ENCODE data around the gene CFAP141. TPM values are rescaled to one million over a fixed set of nuclear protein-coding genes. Genes with fewer than 3 reads are reported as not detected.
"Not testable (repeated sequence)": the region's sequence is repeated elsewhere in the genome, so short reads cannot be mapped to it uniquely, and the experiment has no call there.

The CFAP141 gene
- total and polyA plus RNA-seq, 4 donors: 3.2 to 8.4 (median 4.6) TPM

DNA sequence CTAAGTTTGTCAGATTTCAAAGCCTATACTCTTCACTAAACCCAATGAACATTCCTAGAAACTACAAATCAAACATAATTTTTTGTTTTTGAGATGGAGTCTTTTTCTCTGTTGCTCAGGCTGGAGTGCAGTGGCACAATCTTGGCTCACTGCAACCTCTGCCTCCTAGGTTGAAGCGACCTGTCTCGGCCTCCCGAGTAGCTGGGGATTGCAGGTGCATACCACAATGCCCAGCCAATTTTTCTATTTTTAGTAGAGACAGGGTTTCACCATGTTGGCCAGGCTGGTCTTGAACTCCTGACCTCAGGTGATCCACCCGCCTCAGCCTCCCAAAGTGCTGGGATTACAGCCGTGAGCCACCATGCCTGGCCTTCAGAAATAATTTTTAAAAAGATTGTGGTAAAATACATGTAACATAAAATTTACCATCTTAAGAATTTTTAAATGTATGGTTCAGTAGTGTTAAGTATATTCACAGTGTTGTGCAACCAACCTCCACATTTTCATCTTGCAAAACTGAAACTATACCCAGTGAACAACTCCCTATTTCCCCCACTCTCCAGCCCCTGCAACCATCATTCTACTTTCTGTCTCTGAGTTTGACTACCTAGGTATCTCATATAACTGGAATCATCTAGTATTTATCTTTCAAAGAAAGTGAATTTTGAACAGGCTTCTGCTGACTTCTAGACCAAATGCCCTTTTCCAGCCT lies 2.7 kb upstream of the CFAP141 start:
- TF ChIP-seq, protein P1, sequence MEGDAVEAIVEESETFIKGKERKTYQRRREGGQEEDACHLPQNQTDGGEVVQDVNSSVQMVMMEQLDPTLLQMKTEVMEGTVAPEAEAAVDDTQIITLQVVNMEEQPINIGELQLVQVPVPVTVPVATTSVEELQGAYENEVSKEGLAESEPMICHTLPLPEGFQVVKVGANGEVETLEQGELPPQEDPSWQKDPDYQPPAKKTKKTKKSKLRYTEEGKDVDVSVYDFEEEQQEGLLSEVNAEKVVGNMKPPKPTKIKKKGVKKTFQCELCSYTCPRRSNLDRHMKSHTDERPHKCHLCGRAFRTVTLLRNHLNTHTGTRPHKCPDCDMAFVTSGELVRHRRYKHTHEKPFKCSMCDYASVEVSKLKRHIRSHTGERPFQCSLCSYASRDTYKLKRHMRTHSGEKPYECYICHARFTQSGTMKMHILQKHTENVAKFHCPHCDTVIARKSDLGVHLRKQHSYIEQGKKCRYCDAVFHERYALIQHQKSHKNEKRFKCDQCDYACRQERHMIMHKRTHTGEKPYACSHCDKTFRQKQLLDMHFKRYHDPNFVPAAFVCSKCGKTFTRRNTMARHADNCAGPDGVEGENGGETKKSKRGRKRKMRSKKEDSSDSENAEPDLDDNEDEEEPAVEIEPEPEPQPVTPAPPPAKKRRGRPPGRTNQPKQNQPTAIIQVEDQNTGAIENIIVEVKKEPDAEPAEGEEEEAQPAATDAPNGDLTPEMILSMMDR (IDR thresholded peaks at IDR 0.05; ENCODE audit: control extremely low read depth, extremely low read depth): no peak
- DNase-seq (no peak), ATAC-seq (ENCODE audit: insufficient read depth, low FRiP score) (no peak)
- H3K4me1 ChIP-seq (ENCODE audit: control insufficient read depth in 5 of 5, insufficient read depth in 5 of 5, low read length in 5 of 5): no peaks in the 10 kb centered on the region
- no peak overlapping the region for H3K9ac ChIP-seq (ENCODE audit: insufficient read depth in 1 of 2, low read length in 2 of 2)
- no peaks in the 10 kb centered on the region for H3K9me3 ChIP-seq (ENCODE audit: control insufficient read depth in 4 of 4, insufficient read depth in 3 of 4, low read length in 3 of 4)
- H3K27me3 ChIP-seq (ENCODE audit: control insufficient read depth in 3 of 3, insufficient read depth in 3 of 3, low read length in 2 of 3): no peaks in the 10 kb centered on the region
- 77 to 89% methylated on average over 5 of the region's 5 CpGs for WGBS, 2 donors
- no peak overlapping the region for H3K4me3 ChIP-seq
- H3K36me3 ChIP-seq (ENCODE audit: control insufficient read depth in 4 of 4, insufficient read depth in 4 of 4, low read length in 4 of 4): peaks cover 29 to 56% (median 36%) of the 10 kb centered on the region in 4 donors
- no peak overlapping the region for H3K27ac ChIP-seq (ENCODE audit: low read depth in 1 of 2, low read length in 1 of 2)

DNA sequence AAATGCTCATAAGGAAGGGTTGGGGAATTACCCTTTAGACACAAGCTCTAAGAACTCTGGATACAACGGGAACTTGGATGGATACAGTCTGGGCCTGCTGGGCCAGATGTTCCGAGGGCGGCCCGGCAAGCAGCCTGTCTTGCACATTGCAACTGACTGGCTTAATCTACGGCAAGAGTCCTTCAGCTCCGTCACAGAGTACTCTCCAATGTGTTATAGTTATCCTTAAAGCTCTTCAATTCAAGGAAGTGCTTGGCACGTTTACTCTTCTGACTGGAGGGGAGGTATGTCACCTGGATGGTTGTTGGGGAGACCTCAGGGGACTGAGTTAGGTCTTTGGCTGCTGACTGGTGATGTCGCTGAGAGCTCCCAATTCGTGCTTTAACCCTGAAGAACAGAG lies 1.1 kb upstream of the CFAP141 start:
- ATAC-seq (ENCODE audit: insufficient read depth, low FRiP score): no peak
- Histone ChIP-seq H3K27ac (ENCODE audit: low read depth in 1 of 2, low read length in 1 of 2) (no peak overlapping the region), H3K4me3 (no peak overlapping the region), H3K27me3 (ENCODE audit: control insufficient read depth in 3 of 3, insufficient read depth in 3 of 3, low read length in 2 of 3) (no peaks in the 10 kb centered on the region), H3K9ac (ENCODE audit: insufficient read depth in 1 of 2, low read length in 2 of 2) (no peak overlapping the region), H3K9me3 (ENCODE audit: control insufficient read depth in 4 of 4, insufficient read depth in 3 of 4, low read length in 3 of 4) (no peaks in the 10 kb centered on the region), H3K36me3 (ENCODE audit: control insufficient read depth in 4 of 4, insufficient read depth in 4 of 4, low read length in 4 of 4) (peaks cover 20 to 45% (median 26%) of the 10 kb centered on the region in 4 donors), H3K4me1 (ENCODE audit: control insufficient read depth in 5 of 5, insufficient read depth in 5 of 5, low read length in 5 of 5) (no peaks in the 10 kb centered on the region)
- 75 to 89% methylated on average over 9 of the region's 9 CpGs for WGBS, 2 donors
- peak in 1 of 3 donors; percentile 16 for DNase-seq
- TF ChIP-seq, protein P1 (IDR thresholded peaks at IDR 0.05; ENCODE audit: control extremely low read depth, extremely low read depth): no peak

DNA sequence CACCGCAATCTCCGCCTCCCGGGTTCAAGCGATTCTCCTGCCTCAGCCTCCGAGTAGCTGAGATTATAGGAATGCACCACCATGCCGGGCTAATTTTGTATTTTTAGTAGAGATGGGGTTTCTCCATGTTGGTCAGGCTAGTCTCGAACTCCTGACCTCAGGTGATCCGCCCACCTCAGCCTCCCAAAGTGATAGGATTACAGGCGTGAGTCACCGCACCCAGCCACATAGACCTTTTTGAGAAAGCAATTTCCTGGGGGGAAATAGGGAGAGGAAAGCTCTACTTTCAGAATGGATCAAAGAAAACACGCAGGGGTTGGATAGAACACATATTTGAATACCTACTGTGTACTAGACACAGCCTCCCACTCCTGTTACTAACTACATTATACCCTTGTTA lies 355 bp downstream of the CFAP141 start:
- not testable (repeated sequence) for H3K9me3 ChIP-seq (ENCODE audit: control insufficient read depth in 4 of 4, insufficient read depth in 3 of 4, low read length in 3 of 4); H3K9ac ChIP-seq (ENCODE audit: insufficient read depth in 1 of 2, low read length in 2 of 2); H3K27me3 ChIP-seq (ENCODE audit: control insufficient read depth in 3 of 3, insufficient read depth in 3 of 3, low read length in 2 of 3); H3K4me3 ChIP-seq; H3K27ac ChIP-seq (ENCODE audit: low read depth in 1 of 2, low read length in 1 of 2); H3K4me1 ChIP-seq (ENCODE audit: control insufficient read depth in 5 of 5, insufficient read depth in 5 of 5, low read length in 5 of 5); DNase-seq; ATAC-seq (ENCODE audit: insufficient read depth, low FRiP score)
- 92 to 96% methylated on average over 11 of the region's 11 CpGs for WGBS, 2 donors
- H3K36me3 ChIP-seq (ENCODE audit: control insufficient read depth in 4 of 4, insufficient read depth in 4 of 4, low read length in 4 of 4): peaks cover 16 to 35% (median 21%) of the 10 kb centered on the region in 4 donors

DNA sequence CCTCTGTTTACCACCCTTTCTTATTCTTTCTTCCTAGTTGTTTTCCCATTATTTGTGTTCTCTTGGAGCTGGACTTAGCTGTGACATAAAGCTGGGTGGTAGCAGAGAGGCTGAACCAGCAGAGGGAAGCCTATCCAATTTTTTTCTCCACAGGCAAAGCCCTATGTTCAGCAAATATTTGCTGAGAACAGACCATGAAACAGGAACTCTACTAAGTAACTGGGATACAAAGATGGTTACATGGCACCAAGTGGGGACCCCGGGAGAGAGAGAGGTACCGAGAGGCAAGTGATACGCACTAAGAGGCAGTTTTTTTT lies 6.6 kb downstream of the CFAP141 start:
- H3K27ac ChIP-seq (ENCODE audit: low read depth in 1 of 2, low read length in 1 of 2): no peak overlapping the region
- TF ChIP-seq, protein P1 (IDR thresholded peaks at IDR 0.05; ENCODE audit: control extremely low read depth, extremely low read depth): no peak
- H3K27me3 ChIP-seq (ENCODE audit: control insufficient read depth in 3 of 3, insufficient read depth in 3 of 3, low read length in 2 of 3): no peaks in the 10 kb centered on the region
- H3K9me3 ChIP-seq (ENCODE audit: control insufficient read depth in 4 of 4, insufficient read depth in 3 of 4, low read length in 3 of 4): no peaks in the 10 kb centered on the region
- H3K4me1 ChIP-seq (ENCODE audit: control insufficient read depth in 5 of 5, insufficient read depth in 5 of 5, low read length in 5 of 5): no peaks in the 10 kb centered on the region
- no peak overlapping the region for H3K4me3 ChIP-seq
- H3K36me3 ChIP-seq (ENCODE audit: control insufficient read depth in 4 of 4, insufficient read depth in 4 of 4, low read length in 4 of 4): no peaks in the 10 kb centered on the region
- H3K9ac ChIP-seq (ENCODE audit: insufficient read depth in 1 of 2, low read length in 2 of 2): peak overlapping the region in 1 of 2 donors; percentile 45
- DNase-seq (peak in 1 of 3 donors; percentile 49), ATAC-seq (ENCODE audit: insufficient read depth, low FRiP score) (no peak)
- WGBS, 2 donors: 84 to 90% methylated on average over 3 of the region's 3 CpGs

Measured in lung (tissue), 12 donors.